NCI-H187 (cell line): ENCODE measurements around the gene SALL2.

Experiments
- DNase-seq, 2 experiments: peaks; one replicate each; lab custom pipeline; 2025; lab: John Stamatoyannopoulos, UW

The SALL2 gene

GRCh38 chr14:21528381-21529348 lies 2.5 kb upstream of the SALL2 start:
- peak in 1 of 2 experiments; percentile 17 for DNase-seq

GRCh38 chr14:21527318-21527679 lies 1.2 kb upstream of the SALL2 start:
- DNase-seq = no peak

- DNase-seq = peak in 1 of 2 experiments; percentile 43
These were observed 649 bp upstream of the SALL2 start for GRCh38 chr14:21526672-21527317.

- DNase-seq = no peak
These were observed 580 bp downstream of the SALL2 start for GRCh38 chr14:21525571-21525961.

GRCh38 chr14:21524575-21525490 lies 1.3 kb downstream of the SALL2 start:
- no peak for DNase-seq

- no peak for DNase-seq
These were observed 2.9 kb downstream of the SALL2 start for GRCh38 chr14:21523203-21523602.

GRCh38 chr14:21521501-21521900 lies 4.6 kb downstream of the SALL2 start:
- DNase-seq = no peak

GRCh38 chr14:21520767-21521166 lies 5.4 kb downstream of the SALL2 start:
- DNase-seq = no peak

- DNase-seq = no peak
These were observed 7.4 kb downstream of the SALL2 start for GRCh38 chr14:21518725-21519124.

- DNase-seq = no peak
These were observed 11.8 kb downstream of the SALL2 start for GRCh38 chr14:21514341-21514740.

- peak; percentile 89 to 96 for DNase-seq
These were observed 15.2 kb downstream of the SALL2 start, which contains the start of gene METTL3 for GRCh38 chr14:21510735-21511657. TSS of gene METTL3 (minus strand) at chr14:21511340. CDS start at chr14:21511223, 117 bp downstream.

- DNase-seq = no peak
These were observed 16.6 kb downstream of the SALL2 start for GRCh38 chr14:21509432-21510143.

GRCh38 chr14:21506557-21506956 lies 19.6 kb downstream of the SALL2 start:
- DNase-seq = no peak

GRCh38 chr14:21505012-21505553 lies 21.1 kb downstream of the SALL2 start:
- DNase-seq = no peak

GRCh38 chr14:21503376-21503775 lies 22.8 kb downstream of the SALL2 start:
- no peak for DNase-seq

GRCh38 chr14:21501568-21501967 lies 24.6 kb downstream of the SALL2 start:
- no peak for DNase-seq

GRCh38 chr14:21498540-21499526 lies 27.3 kb downstream of the SALL2 start:
- DNase-seq = no peak

- no peak for DNase-seq
These were observed 29.7 kb downstream of the SALL2 start for GRCh38 chr14:21496453-21496852.
